ENCODE results near the gene LRRC14B.
A peak's percentile ranks its signal among the peaks of the same experiment; 100 is the strongest.

Gene LRRC14B

DNA sequence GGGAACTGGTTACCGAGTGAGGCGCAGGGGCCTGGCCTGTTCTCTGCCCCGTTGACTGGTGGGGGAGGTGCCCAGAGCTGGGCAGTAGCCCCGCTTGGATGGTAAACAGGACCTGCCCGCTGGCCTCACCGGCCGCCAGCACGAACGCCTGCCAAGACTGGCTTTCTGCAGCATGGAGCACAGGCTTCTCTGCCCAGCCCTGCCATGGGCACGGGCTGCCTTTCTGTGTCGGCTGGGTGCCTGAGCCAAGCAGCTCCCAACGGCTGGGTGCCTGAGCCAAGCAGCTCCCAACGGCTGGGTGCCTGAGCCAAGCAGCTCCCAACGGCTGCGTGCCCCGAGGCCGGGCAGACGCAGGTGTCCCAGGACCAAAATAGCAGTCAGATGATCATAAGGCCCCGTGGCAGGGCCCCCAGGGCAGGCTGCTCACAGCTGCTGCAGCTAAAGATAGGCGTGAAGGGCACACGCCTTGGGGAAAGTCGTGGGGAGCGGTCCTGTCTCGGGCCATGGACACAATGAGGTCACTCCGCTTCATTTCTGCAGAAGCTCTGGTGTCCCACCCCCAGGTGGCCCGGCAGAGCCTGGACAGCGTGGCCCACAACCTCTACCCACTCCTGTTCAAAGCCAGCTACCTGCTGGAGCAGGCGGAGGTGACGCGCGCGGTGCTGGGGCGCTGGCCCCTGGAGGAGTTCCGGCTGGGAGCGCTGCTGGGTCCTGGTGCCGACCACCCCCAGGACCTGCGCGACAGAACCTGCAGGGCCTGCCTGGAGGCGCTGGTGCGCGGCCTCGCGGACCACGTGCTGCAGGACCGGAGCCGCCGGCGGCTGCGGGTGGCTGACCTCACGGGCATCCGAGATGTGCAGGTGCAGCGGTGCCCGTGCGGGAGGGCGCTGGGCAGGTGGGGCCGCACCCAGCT lies at the start of gene LRRC14B:
LRRC14B (plus strand) TSS at position 460 of the 913 bp plus-strand sequence; CDS start at position 504, 44 bp downstream.
- no peak for DNase-seq

DNA sequence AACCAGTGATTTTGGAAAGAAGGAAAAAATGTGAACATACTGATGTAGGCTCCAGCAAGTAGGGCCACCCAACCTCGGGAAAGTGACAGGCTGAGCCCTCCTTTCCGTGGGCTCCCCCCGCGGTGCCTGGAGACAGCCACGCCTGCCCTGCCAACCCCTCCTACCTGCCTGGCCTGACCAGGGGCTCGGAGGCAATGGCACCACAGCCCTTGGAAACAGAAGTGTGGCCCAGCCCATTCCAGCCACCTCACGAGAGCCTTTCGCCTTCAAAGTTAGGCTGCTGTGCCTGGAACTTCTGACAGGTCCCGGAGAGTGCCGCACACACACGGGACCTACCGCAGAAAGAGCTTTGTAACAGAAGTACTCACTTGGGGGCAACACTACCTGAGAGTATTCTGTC lies 49.5 kb upstream of the LRRC14B start:
- no peak for DNase-seq

DNA sequence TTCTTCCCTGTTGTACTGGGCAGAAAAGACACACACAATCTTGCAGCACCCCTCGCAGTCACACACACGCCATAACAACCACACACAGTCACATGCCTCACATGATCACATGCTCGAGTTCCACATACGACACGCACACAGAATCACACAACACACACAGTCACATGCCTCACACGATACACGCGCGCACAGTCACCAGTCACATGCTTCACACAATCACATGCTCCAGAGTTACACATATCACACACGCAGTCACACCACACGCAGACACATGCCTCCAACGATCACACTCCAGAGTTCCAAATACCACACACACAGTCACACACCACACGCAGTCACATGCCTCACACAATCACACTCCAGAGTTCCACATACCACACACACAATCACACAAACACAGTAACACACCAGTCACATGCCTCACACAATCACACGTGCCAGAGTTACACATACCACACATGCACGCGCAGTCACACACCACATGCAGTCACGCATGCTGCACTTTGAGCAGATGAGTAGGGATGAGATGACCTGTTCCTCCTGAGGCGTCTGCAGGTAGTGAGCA lies 49.0 kb upstream of the LRRC14B start:
- DNase-seq, result no peak

DNA sequence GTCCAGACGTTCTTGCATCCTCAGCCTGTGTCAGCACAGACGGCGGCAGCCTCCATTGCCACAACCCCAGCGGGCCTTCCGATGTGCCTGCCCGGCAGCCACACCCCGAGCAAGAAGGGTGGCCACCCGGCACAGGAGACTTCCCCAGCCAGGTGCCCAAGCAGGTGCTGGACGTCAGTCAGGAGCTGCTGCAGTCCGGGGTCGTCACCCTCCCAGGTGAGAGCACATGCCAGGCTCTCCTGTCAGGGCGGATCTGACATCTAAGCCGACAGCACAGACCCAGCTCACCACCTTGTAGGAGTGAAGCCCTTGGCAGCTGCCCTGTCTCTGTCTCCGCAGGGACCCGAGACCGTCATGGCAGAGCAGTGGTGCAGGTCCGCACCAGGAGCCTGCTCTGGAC lies 48.3 kb upstream of the LRRC14B start:
- DNase-seq, result no peak

DNA sequence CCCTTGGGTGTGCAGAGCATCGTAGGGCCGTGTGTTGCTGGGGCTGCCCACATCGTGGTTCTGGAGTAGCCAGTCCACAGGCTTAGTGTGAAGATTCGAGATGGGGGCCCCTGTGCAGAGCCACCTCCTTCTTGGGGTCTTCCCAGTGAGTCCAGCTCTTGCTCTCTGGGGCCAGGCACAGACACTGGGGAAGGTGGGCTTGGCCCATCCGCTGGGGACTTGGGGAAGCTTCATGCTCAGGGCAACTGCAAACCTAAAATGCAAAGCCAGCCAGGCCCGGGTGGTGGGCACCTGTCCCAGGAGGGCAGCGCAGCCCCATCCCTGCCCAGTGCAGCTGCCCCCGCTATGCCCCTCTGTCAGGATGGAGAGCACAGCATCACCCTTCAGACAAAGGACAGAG lies 46.4 kb upstream of the LRRC14B start:
- DNase-seq, result no peak

DNA sequence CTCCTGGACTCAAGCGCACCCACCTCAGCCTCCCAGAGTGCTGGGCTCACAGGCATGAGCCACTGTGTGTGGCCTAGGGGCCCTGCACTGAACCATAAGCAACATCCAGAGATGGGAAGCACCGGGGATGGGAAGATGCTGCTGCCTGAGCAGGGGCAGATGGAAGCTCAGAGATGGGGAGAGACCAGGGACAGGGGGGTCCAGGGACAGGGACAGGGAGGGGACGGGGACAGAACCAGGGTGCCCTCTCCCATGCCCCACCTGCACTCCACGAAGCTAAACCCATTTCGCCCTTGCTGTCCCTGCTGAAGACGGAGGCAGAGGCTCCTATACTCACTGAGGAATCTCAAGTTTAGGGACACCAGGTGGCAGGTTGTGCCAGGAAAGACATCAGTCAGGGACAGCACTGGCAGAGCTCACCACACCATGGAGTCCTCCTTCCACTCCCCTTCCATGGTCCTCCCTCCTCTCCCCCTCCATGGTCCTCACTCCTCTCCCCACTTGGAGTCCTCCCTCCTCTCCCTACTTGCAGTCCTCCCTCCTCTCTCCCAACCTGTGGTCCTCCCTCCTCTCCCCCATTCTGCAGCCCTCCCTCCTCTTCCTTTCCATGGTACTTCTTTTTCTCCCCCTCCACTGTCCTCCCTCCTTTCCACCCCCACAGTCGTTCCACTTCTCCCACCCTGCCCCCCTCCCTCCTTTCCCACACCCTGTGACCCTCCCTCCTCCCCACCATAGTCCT lies 45.5 kb upstream of the LRRC14B start:
- DNase-seq, result no peak

DNA sequence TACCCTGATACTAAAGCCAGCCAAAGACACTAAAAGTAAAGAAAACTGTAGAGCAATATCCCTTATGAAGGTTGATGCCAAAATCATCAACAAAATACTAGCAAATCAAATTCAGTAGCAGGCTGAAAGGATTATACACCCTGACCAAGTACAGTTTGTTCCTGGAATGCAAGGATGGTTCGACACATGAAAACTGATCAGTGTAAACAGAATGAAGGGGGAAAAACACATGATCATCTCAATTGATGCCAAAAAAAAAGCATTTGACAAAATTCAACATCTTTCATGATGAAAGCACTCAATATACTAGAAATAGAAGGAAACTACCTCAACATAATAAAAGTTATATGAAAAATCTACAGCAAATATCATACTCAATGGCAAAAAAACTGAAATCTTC lies 43.5 kb upstream of the LRRC14B start:
- DNase-seq, result no peak

DNA sequence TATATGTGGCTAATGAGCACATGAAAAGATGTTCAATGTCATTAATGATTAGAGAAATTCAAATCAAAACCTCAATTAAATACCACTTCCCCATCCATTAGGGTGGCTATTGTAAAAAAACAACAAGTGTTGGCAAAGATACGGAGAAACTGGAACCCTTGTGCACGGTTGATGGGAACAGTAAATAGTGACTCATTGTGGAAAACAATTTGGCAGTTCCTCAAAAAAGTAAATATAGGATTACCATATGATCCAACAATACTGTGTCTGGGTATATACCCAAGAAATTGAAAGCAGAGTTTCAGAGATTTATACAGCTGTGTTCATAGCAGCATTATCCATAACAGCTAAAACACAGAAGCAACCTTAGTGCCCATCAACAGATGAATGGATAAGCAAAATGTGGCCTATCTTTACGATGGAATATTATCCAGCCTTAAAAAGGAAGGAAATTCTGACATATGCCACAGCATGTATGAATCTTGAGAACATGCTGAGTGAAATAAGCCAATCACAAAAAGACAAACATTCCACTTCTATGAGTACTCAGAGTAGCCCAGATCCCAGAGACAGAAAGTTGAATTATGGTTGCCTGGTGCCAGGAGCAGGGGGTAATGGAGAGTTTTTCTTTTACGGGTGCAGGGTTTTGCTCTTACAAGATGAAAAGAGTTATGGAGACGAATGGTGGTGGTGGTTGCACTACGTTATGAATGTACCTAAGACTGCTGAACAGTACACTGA lies 41.4 kb upstream of the LRRC14B start:
- peak in 1 of 2 donors; percentile 4 for DNase-seq

DNA sequence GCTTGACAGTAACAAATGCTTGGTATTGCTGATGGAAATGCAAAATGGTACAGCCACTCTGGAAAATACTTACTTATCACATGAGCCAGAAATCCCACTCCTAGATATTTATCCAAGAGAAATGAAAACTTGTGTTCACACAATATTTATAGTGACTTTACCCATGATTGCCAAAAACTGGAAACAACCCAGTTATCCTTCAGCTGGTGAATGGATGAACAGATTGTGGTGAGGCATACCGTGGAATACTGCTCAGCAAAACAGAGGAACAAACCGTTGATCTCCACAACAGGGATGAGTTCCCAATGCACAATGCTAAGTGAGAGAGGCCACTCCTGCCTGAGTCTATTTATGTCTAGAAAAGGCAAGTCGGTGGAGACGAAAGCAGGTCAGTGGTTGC lies 40.5 kb upstream of the LRRC14B start:
- no peak for DNase-seq

DNA sequence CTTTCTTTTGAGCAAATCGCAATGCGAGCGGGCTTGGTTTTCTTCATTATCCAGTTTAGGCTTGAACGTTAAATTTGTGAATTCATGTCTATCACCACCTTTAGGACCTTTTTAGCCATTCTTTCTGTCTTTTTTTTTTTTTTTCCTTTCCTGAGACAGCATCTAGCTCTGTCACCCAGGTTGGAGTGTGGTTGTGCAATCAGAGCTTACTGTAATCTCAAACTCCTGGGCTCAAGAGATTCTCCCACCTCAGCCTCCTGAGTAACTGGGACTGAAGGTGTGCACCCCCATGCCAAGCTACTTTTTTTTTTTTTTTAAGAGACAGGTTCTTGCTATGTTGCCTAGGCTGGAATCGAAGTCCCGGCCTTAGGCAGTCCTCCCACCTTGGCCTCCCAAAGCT lies 39.2 kb upstream of the LRRC14B start:
- DNase-seq, result no peak

DNA sequence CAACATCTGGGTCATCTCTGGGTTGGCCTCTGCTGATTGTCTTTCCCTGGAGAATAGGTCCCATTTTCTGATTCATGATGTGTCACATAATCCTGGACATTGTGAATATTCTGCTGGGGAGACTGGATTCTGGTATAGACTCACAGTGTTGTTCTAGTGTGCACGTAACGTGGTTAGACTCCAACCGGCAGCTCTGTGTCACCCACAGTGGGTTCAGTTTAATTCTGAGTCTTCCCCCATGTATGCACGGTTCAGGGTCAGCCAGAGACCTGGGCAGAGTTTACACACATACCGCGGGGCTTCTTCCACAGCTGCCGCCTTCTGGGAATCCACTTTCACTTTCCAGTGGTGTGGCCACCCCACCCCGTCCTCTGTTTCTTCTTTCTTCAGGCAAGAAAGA lies 38.0 kb upstream of the LRRC14B start:
- DNase-seq, result no peak

DNA sequence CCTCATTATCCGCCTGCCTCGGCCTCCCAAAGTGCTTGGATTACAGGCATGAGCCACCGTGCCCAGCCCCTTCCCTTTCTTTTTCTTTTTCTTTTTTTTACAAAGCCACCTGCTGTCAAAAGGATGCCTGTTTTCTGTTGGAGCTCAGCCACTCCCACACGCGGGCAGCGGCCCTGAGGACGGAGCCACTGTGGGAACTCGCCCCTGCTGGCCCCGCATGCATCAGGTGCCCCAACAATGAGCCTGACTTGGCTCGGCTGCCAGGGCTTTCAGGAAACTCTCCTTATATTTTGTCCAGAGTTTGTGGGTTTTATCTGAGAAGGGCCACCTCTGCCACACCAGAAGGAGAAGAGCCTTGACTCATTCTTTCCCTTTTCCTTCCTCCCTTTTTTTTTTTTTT lies 37.1 kb upstream of the LRRC14B start:
- no peak for DNase-seq

DNA sequence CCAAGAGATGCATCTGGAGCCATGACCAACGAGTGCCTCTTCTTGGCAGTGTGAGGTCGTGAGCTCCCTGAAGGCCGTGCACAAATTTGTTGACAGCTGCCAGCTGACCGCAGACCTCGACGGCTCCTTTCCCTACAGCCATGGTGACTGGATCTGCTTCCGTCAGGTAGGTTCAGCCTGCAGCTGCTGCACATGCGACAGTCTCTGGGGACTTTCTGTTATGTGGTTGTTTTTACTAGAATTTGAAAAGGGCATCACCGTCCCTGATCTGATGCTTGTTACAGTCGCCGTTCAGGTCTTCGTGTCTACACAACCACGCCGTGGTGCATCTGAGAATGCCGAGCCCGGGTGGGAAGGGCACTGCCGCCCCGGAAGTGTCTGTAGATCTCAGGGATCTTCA lies 36.5 kb upstream of the LRRC14B start:
- DNase-seq, result no peak

DNA sequence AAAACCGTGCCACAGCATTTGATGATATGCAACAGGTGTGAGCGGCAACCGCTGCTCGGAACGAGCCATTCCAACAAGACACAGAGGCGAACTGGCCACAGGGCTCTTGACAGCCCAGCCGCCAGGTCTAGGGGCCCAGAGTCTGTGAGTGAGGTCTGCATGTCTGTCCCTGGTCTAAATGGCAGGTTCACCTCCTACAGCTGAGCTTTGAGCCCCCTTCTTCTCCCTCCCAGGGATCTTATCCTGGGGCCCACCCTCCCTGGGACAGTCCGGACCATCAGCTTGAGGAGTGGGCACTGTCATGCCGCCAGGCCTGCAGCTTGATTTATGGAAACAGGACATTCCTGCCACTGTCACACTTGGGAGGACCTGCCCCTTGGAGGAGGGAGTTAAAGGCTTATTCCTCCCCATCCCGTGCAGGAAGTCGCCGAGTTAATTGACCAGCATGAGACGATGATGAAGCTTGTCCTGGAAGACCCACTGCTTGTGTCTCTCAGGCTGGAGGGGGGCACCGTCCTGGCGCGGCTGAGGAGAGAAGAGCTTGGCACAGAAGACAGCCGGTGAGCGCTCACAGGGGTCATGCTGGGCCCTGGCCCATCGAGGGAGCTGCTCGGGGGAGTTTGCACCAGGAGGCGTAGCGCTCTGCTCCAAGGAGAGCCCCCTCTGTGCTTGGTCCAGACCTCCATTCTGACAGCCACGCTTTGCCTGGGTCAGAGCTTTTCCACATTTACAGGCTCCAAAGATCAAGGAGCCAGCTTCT lies 35.5 kb upstream of the LRRC14B start:
- no peak for DNase-seq

DNA sequence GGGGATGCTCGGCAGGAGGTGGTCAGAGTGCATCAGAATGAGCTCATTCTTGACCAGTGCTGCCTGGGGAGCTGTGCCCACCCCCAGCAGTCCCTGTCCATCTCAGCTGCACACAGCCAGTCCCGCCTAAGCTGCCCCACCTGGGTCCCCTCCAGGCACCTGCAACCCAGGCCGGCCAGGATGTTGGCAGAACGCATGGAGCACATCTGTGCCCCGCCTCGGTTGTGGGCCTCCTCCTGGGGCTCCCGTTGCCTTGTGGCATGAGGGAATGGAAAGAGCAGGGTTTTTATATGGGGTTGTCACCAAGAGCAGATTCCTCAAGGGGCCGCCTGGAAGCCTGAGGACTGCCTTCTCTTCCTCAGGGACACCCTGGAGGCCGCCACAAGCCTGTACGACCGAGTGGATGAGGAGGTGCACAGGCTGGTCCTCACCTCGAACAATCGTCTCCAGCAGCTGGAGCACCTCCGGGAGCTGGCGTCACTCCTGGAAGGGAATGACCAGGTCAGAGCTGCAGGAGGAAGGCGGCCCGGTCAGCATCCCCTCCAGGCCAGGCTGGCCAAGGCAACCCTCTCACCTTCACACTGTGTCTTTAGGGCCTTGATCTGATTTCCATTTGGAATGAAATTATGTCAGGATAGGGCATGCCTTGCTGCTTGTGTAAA lies 34.8 kb upstream of the LRRC14B start:
- no peak for DNase-seq

DNA sequence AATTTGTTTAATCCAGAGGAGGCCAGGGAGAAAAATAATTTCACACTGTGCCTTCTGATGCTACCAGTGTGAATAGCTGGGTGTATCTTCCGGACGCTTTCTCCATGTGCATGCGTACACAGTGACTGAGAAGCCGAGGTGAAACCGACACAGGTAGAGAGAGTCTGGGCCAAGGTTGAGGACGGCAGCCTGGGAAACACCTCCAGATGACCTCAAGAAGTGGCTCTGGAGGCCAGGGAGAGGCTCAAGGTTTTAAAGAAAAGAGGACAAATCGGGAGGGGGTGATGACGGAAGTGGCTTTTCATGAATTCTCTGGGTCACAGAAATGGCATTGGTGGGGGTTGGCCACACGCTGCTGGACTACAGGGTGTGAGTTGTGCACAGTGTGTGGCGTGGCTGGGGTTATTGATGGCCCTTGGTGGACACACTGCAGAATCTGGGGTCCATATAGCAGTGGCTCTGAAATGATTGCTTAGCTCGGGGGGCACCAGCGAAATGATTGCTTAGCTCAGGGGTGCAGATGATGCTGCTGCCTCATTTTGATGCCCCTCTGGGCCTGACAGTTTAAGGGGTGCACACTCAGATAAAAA lies 34.1 kb upstream of the LRRC14B start:
- DNase-seq, result no peak

DNA sequence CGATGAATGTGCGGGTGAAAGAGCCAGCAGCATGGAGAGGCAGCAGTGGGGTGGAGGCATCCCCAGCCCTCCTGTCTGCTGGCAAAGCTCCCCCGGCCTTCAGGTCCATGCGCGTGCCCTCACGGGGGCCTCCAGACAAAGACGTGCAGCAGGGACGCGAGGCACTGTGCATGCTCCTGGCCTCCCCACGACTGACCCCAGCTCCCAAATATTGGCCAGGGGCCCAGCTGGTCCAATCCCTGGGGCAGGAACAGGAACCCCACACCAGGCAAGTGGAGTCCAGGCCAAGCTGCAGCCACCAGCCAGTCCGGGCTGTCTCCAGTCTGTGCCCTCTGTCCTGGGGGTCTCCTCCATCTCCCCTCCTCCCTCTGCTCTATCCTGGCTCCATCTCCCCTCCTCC lies 33.5 kb upstream of the LRRC14B start:
- DNase-seq, result no peak

DNA sequence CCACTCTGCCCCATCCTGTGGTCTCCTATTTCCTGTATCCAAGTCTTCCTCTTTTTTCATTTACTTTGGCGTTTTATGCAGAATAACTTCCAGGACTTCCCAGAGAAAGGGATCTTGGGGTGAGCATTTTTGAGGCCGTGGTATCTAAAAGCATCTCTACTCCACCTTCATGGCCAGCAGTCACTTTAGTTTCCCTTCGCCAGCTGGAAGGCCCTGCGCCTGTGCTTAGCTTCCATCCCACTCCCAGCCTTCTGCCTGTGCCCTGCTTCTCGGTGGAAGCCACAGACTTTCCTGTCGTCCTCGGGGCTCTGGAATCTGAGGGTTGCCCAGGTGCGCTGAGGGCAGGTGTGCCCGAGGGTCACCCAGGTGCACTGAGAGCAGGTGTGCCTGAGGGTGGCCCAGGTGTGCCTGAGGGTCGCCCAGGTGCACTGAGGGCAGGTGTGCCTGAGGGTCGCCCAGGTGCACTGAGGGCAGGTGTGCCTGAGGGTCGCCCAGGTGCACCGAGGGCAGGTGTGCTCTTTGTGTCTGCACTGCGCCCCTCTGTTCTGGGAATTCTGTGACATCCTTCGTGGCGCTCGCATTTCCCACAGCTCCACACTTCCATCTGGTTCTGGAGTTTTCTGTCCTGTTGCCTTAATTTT lies 32.4 kb upstream of the LRRC14B start:
- DNase-seq, result no peak

DNA sequence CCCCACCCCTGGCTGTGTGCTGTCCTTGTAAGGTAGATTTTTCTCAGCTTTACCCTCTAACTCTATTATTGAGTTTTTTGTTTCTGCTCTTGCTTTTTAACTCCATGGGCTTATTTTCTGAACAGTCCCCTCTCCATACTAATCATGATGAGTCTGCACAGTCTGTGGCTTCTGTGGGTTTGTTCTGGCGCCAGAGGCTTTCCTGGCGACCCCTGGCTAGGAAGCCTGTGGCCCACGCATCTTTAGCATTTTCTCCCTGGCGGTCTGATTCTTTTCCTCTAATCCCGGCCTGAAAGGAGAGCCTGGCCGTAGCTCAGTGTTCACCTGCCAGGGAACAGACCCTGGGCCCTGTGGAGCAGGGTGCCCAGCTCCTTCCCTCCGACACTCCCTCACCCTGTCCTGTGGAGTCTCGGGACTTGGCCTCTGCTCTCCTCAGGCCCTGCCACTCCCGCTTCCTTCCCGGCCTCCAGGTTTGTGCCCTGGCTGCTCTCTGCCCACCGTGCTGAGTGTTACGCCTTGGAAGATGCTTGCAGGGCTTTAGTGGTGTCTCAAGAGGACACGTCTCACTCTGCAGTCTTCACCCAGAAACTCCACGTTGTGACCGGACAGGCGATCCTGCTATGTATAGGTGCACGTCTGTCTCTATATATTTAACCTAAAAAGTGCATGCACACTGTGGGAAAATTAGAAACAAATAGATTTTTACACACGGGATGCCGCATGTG lies 31.7 kb upstream of the LRRC14B start:
- no peak for DNase-seq

DNA sequence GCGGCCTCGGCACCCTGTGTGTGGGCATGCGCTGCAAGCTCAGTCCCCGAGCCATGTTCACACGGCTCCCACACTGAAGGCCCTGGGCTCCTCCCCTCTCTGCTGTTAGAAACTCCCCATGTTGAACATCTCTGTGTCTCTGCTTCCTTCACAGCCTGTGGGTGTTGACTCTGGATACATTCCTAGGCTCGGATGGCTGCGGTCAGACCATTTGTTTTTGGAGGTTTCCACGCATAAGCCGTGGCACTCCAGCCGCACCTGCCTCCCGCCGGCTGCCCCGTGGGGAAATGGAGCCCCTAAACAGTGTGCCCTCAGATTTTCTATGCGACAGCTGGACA lies 31.2 kb upstream of the LRRC14B start:
- no peak for DNase-seq

Measured in inflammatory macrophage treated with lipopolysaccharide for 1 hour (primary cell).